A673 (cell line): ENCODE measurements around the gene CAPZB. TPM values are rescaled to one million over a fixed set of nuclear protein-coding genes. Genes with fewer than 3 reads are reported as not detected.

Experiments used
- BruUV-seq: library from RNA; stranded (reverse); fragments of 400-500 nt; replicated peaks from 2 replicates; lab custom pipeline; 2021; lab: Mats Ljungman, UMichigan
- CTCF ChIA-PET: fragments of 300-600 bp; sonication (Branson Sonifier 250); formaldehyde crosslinking; loops from one replicate; lab custom pipeline; 2022; ENCODE audit warnings: antibody characterized with exemption; lab: Charles Lee
- POLR2A ChIA-PET: fragments of 300-600 bp; sonication (Branson Sonifier 250); formaldehyde crosslinking; loops from one replicate; lab custom pipeline; 2022; ENCODE audit warnings: antibody characterized with exemption; ENCODE audit not compliant: low non-redundant PET; lab: Charles Lee
- DNase-seq: peaks from one replicate; pipeline ENCODE4 v3.0.0-alpha.2; 2015; ENCODE audit warnings: low spot score
- H3K27ac ChIP-seq: fragments of 200-600 bp; sonication (generic); 2 replicates; pipeline ENCODE4 v1.5.1; 2016; ENCODE audit warnings: mixed run types, low read depth, mild to moderate bottlenecking, mixed read lengths, antibody characterized with exemption, low read length; ENCODE audit not compliant: poor library complexity, severe bottlenecking
- H3K27me3 ChIP-seq: fragments of 200-600 bp; sonication (generic); replicated peaks from 2 replicates; pipeline ENCODE4 v1.6.1; 2017; ENCODE audit warnings: mixed run types, low read depth, mild to moderate bottlenecking, mixed read lengths, antibody characterized with exemption, low read length; ENCODE audit not compliant: insufficient read depth, poor library complexity
- H3K36me3 ChIP-seq: fragments of 200-600 bp; sonication (generic); 2 replicates; pipeline ENCODE4 v1.6.1; 2016; ENCODE audit warnings: mixed run types, mild to moderate bottlenecking, mixed read lengths, antibody characterized with exemption, low read length; ENCODE audit not compliant: insufficient read depth, poor library complexity, severe bottlenecking
- H3K4me1 ChIP-seq: fragments of 200-600 bp; sonication (generic); 2 replicates; pipeline ENCODE4 v1.6.1; 2017; ENCODE audit warnings: mixed run types, mild to moderate bottlenecking, mixed read lengths, antibody characterized with exemption, low read length; ENCODE audit not compliant: insufficient read depth, poor library complexity, severe bottlenecking
- H3K4me3 ChIP-seq: fragments of 200-600 bp; sonication (generic); 2 replicates; pipeline ENCODE4 v1.5.1; 2016; ENCODE audit warnings: low read depth, mixed run types, mild to moderate bottlenecking, mixed read lengths, low read length; ENCODE audit not compliant: poor library complexity, severe bottlenecking
- H3K9me3 ChIP-seq: fragments of 200-600 bp; sonication (generic); 2 replicates; pipeline ENCODE4 v1.6.1; 2016; ENCODE audit warnings: mixed run types, low read depth, mild to moderate bottlenecking, mixed read lengths, antibody characterized with exemption, low read length; ENCODE audit not compliant: poor library complexity, severe bottlenecking
- CTCF ChIP-seq: fragments of 300-800, 200-600 bp; sonication (generic); conservative IDR thresholded peaks from 2 replicates; pipeline ENCODE4 v1.5.1; 2017; ENCODE audit warnings: low read depth, mild to moderate bottlenecking, antibody characterized with exemption, low read length, moderate library complexity, mixed read lengths
- EZH2 ChIP-seq: fragments of 200-600 bp; sonication (generic); IDR thresholded peaks from 2 replicates; pipeline ENCODE4 v1.6.1; 2017; ENCODE audit warnings: borderline replicate concordance, low read depth, mild to moderate bottlenecking, mixed read lengths, antibody characterized with exemption, low read length; ENCODE audit not compliant: poor library complexity, severe bottlenecking
- intact Hi-C: fragments of 100-400 bp; cut with micrococcal nuclease; formaldehyde crosslinking; loops from one replicate; pipeline ENCODE4 v1.10.0; 2022; ENCODE audit not compliant: unreplicated experiment
- total RNA-seq: library from RNA; stranded (reverse); gene quantifications from 2 replicates; pipeline ENCODE4 v1.2.3, GENCODE V29; 2021

CAPZB gene
- total RNA-seq, 1 experiment from 2014 or later = 214 TPM

- Histone ChIP-seq H3K27me3 (no peaks in the 10 kb centered on the region), H3K36me3 (peaks cover 7% of the 10 kb centered on the region), H3K9me3 (no peaks in the 10 kb centered on the region), H3K27ac (no peak overlapping the region), H3K4me1 (no peaks in the 10 kb centered on the region), H3K4me3 (no peak overlapping the region)
- intact Hi-C loops = no loop called here
- ChIA-PET POLR2A (no interaction called here), CTCF (no interaction called here)
- no peak for DNase-seq
- TF ChIP-seq CTCF (no peak), EZH2 (no peak)
- no TSS peak for BruUV-seq
Observed at GRCh38 chr1:19326748-19327065, 158.6 kb downstream of the CAPZB start.

DNA sequence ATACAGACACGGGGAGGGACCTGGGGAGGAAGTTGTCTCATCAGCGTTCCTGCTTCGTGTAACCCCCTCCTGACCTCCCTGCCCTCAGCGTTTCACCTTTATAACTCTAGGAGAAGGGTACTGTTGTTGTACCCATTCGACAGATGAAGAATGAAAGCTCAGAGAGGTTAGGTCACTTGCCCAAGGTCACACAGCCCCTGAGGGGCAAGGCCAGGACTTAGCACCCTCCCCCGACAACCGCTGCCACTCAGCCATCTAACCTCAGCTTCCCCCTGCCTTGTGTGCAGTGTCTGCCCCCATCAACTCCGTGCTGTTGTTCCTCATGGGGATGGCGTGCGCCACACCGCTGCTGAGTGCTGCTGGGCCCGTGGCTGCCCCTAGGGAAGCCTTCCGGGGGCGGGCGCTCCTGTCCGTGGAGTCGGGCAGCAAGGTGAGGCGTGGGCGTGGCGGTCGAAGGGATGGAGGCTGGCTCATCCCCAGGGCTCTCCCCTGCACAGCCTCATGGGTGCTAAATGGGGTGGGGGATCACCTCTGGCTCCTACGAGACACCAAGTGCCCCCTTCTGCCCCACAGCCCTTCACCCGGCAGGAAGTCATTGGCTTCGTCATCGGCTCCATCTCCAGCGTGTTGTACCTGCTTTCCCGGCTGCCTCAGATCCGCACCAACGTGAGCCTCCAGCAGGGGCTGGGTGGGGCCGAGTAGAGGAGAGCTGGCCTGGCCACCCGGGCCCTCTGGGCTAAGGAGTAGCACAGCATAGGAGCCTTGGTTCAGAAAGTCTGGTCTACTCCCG lies 159.2 kb downstream of the CAPZB start:
- H3K36me3 ChIP-seq = peaks cover 7% of the 10 kb centered on the region
- no peak for DNase-seq
- ChIA-PET POLR2A (no interaction called here), CTCF (no interaction called here)
- no peak overlapping the region for H3K27ac ChIP-seq
- no peak for TF ChIP-seq EZH2
- TF ChIP-seq CTCF = no peak
- no peak overlapping the region for H3K4me3 ChIP-seq
- intact Hi-C loops = no loop called here
- H3K4me1 ChIP-seq = no peaks in the 10 kb centered on the region
- H3K27me3 ChIP-seq = no peaks in the 10 kb centered on the region
- H3K9me3 ChIP-seq = no peaks in the 10 kb centered on the region
- BruUV-seq = no TSS peak

DNA sequence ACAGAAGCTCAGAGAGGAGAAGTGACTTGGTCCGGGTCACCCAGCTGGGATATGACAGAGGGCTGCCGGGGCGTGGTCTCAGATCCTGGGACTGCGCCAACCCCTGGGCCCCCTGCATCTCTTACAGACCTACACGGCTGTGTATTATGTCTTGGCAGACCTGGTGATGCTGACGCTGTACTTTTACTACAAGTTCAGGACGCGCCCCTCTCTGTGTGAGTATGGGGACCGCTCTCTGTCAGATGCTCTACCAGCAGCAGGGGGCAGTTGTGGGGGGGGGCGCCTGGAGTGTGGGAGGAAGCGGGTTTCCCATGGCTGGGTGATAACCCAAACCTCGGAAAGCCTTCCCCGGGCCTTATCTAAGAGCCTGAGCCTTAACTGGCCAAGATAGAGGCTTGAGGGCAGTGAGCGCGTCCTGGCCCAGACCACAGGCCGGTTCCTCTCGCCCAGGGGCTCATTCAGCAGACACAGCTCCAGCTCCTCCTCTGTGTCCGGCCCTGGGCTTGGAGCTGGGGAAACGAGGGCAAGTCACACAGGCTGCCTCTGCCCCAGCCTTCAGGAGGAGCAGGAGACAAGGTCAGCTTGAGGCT lies 159.9 kb downstream of the CAPZB start:
- ChIA-PET POLR2A (no interaction called here), CTCF (no interaction called here)
- intact Hi-C loops = no loop called here
- no peak for DNase-seq
- no TSS peak for BruUV-seq
- Histone ChIP-seq H3K9me3 (no peaks in the 10 kb centered on the region), H3K27me3 (no peaks in the 10 kb centered on the region), H3K27ac (no peak overlapping the region), H3K36me3 (peaks cover 7% of the 10 kb centered on the region), H3K4me1 (no peaks in the 10 kb centered on the region), H3K4me3 (no peak overlapping the region)
- no peak for TF ChIP-seq CTCF
- TF ChIP-seq EZH2 = no peak
